Caco-2 (cell line): ENCODE data around the gene MCTS1. TPM values are rescaled to one million over a fixed set of nuclear protein-coding genes. Genes with fewer than 3 reads are reported as not detected.
"Not testable (repeated sequence)": the region's sequence is repeated elsewhere in the genome, so short reads cannot be mapped to it uniquely, and the experiment has no call there.

Source experiments
- BruUV-seq: library from RNA; stranded (reverse); fragments of 400-500 nt; replicated peaks from 2 replicates; lab custom pipeline; 2021; lab: Mats Ljungman, UMichigan
- CTCF ChIA-PET: fragments of 300-600 bp; sonication (Branson Sonifier 250); formaldehyde crosslinking; loops from one replicate; lab custom pipeline; 2022; ENCODE audit warnings: antibody characterized with exemption; lab: Charles Lee
- POLR2A ChIA-PET: fragments of 300-600 bp; sonication (Branson Sonifier 250); formaldehyde crosslinking; loops from one replicate; lab custom pipeline; 2022; ENCODE audit warnings: antibody characterized with exemption; lab: Charles Lee
- DNase-seq, 2 experiments: peaks; one replicate each; pipeline versions ENCODE4 v3.0.0 to v3.0.0-alpha.2; 2020 to 2022
- H3K27me3 ChIP-seq: replicated peaks from 2 replicates; pipeline ENCODE4 v1.6.0; 2011; ENCODE audit warnings: low read length; ENCODE audit not compliant: control insufficient read depth, insufficient read depth
- H3K36me3 ChIP-seq: 2 replicates; pipeline ENCODE4 v1.5.1; 2011; ENCODE audit warnings: low read length; ENCODE audit not compliant: control insufficient read depth, insufficient read depth
- H3K4me1 ChIP-seq: fragments of 250-450 bp; sonication (Bioruptor Pico); 2 replicates; pipeline ENCODE4 v1.5.1; 2020; ENCODE audit warnings: mild to moderate bottlenecking
- H3K4me3 ChIP-seq: 2 replicates; pipeline ENCODE4 v1.5.1; 2011; ENCODE audit warnings: low read depth, mild to moderate bottlenecking, control low read depth, low read length
- H3K9me3 ChIP-seq: fragments of 250-450 bp; sonication (Bioruptor Pico); 2 replicates; pipeline ENCODE4 v1.5.1; 2020; ENCODE audit warnings: mild to moderate bottlenecking, moderate library complexity
- H3K27ac Mint-ChIP-seq: one replicate; pipeline ENCODE4 v1.8.0; 2022; ENCODE audit warnings: mixed read lengths; ENCODE audit not compliant: unreplicated experiment
- H3K27me3 Mint-ChIP-seq: one replicate; pipeline ENCODE4 v1.8.0; 2022; ENCODE audit warnings: mixed read lengths; ENCODE audit not compliant: insufficient read depth, unreplicated experiment
- H3K36me3 Mint-ChIP-seq: one replicate; pipeline ENCODE4 v1.8.0; 2022; ENCODE audit warnings: mild to moderate bottlenecking, mixed read lengths; ENCODE audit not compliant: insufficient read depth, unreplicated experiment
- H3K4me1 Mint-ChIP-seq: one replicate; pipeline ENCODE4 v1.8.0; 2022; ENCODE audit warnings: low read depth, mixed read lengths; ENCODE audit not compliant: unreplicated experiment
- H3K4me3 Mint-ChIP-seq: one replicate; pipeline ENCODE4 v1.8.0; 2022; ENCODE audit warnings: mild to moderate bottlenecking, moderate library complexity, mixed read lengths; ENCODE audit not compliant: unreplicated experiment
- H3K9me3 Mint-ChIP-seq: one replicate; pipeline ENCODE4 v1.8.0; 2022; ENCODE audit warnings: mixed read lengths; ENCODE audit not compliant: unreplicated experiment
- intact Hi-C: fragments of 100-400 bp; cut with micrococcal nuclease; formaldehyde crosslinking; loops from one replicate; pipeline ENCODE4 v1.10.0; 2022; ENCODE audit not compliant: unreplicated experiment
- total RNA-seq: library from RNA; stranded (reverse); gene quantifications from 2 replicates; pipeline ENCODE4 v1.2.3, GENCODE V29; 2022
- TF ChIP-seq, protein P1 (sequence below), 2 experiments: fragments of 200-600 bp in 1 of 2; IDR thresholded peaks; 1 replicate in 1 of 2; 2 replicates in 1 of 2; pipeline versions ENCODE4 v1.5.1 to v1.8.0; 2011 to 2022; ENCODE audit warnings: antibody characterized with exemption in 1 of 2, control low read depth in 1 of 2, inconsistent platforms in 1 of 2, low read depth in 1 of 2, low read length in 1 of 2, mild to moderate bottlenecking in 1 of 2, moderate library complexity in 1 of 2; ENCODE audit not compliant: insufficient read depth in 1 of 2, severe bottlenecking in 1 of 2, unreplicated experiment in 1 of 2

The MCTS1 gene
- total RNA-seq, 1 experiment from 2014 or later = 50.5 TPM

DNA sequence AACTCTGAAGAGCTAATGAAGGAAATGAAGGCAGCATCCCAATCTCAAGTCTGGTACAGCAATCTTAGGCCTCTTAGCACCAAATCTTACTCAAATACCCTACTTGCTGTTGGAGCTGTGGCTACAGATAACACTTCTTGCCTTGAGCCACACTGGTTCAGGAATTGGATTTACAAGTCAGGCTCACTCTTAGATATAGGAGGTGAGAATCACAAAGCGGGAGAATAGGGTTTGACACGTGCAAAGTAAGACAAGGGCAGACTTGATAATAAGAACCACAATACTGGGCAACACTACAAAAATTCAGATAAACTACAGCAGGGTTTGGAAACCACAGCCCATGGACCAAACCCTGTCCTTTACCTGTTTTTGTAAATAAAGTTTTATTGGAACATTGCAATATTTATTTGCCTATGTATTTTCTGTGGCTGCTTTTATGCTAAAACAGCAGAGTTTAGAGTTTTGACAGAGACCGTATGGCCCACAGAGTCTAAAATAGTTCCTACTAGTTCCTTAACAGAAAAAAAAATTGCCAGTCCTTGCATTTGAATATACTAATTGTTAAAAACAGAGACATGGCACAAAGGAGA, 33.8 kb upstream of the MCTS1 start:
- H3K27ac Mint-ChIP-seq = no peak overlapping the region
- no TSS peak for BruUV-seq
- DNase-seq = no peak
- TF ChIP-seq, protein P1, sequence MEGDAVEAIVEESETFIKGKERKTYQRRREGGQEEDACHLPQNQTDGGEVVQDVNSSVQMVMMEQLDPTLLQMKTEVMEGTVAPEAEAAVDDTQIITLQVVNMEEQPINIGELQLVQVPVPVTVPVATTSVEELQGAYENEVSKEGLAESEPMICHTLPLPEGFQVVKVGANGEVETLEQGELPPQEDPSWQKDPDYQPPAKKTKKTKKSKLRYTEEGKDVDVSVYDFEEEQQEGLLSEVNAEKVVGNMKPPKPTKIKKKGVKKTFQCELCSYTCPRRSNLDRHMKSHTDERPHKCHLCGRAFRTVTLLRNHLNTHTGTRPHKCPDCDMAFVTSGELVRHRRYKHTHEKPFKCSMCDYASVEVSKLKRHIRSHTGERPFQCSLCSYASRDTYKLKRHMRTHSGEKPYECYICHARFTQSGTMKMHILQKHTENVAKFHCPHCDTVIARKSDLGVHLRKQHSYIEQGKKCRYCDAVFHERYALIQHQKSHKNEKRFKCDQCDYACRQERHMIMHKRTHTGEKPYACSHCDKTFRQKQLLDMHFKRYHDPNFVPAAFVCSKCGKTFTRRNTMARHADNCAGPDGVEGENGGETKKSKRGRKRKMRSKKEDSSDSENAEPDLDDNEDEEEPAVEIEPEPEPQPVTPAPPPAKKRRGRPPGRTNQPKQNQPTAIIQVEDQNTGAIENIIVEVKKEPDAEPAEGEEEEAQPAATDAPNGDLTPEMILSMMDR (IDR thresholded peaks at IDR 0.05; ENCODE audit: insufficient read depth in 1 of 2, low read depth in 1 of 2, low read length in 1 of 2, severe bottlenecking in 1 of 2, unreplicated experiment in 1 of 2) = no peak
- intact Hi-C loops = no loop called here
- ChIA-PET POLR2A (no interaction called here), CTCF (no interaction called here)
- no peaks in the 10 kb centered on the region for H3K9me3 Mint-ChIP-seq
- Histone ChIP-seq H3K27me3 (no peaks in the 10 kb centered on the region), H3K4me3 (no peak overlapping the region), H3K4me1 (peaks cover 14% of the 10 kb centered on the region; the same call in 1 of the 2 replicates), H3K9me3 (no peaks in the 10 kb centered on the region), H3K36me3 (no peaks in the 10 kb centered on the region)
- H3K36me3 Mint-ChIP-seq = no peaks in the 10 kb centered on the region
- H3K4me3 Mint-ChIP-seq = no peak overlapping the region
- H3K27me3 Mint-ChIP-seq = no peaks in the 10 kb centered on the region
- H3K4me1 Mint-ChIP-seq = no peaks in the 10 kb centered on the region

DNA sequence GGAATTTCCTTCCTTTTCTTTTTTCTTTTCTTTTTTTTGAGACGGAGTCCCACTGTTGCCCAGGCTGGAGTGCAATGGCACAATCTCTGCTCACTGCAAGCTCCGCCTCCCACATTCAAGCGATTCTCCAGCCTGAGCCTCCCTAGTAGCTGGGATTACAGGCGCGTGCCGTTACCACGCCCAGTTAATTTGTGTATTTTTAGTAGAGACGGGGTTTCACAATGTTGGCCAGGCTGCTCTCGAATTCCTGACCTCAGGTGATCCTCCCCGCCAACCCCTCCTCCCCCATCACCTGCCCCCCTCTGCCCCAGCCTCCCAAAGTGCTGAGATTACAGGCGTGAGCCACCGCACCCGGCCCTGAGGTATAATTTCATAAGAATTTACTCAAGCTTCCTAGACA, 30.1 kb upstream of the MCTS1 start:
- H3K27me3 ChIP-seq, H3K4me3 Mint-ChIP-seq, H3K27me3 Mint-ChIP-seq, BruUV-seq, intact Hi-C loops, H3K36me3 ChIP-seq, CTCF ChIA-PET, H3K9me3 ChIP-seq, H3K4me3 ChIP-seq, DNase-seq, H3K36me3 Mint-ChIP-seq, H3K9me3 Mint-ChIP-seq, POLR2A ChIA-PET, H3K4me1 ChIP-seq, H3K27ac Mint-ChIP-seq, H3K4me1 Mint-ChIP-seq: not testable (repeated sequence)

DNA sequence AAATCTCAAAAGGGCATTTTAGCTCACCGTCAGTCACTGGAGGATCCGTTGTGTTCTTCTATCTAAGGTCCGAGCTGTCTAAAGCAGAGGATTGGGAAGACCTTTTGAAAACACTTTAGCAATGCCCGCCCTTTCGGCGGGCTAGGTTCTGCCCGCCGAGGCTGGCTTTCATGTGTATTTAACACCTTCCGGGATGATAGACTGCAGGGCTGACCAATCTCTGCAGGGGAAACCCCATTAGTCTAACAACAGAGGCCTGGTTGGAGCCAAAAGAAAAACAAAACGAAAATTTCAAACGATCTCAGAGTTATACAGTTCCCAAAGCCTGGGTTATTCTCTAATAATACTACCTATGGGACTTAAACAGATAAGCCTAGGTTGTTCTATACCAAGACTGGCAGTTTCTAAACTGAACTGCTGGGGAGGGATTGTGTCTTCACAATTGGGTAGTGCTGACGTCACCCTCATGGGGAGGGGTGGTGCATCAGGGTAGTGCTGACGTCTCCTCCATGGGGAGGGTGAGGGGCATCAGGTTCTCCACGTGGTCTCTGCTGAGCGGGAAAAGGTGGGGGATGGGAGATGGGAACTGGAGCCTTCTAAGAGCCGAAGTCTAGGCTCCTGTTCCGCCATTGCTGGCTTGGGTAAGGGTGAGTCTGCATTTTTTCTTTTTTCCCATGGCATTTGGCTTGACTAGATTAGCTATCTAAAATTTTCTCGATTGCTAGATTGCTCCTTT, 28.4 kb upstream of the MCTS1 start:
- Mint-ChIP-seq H3K9me3 (no peaks in the 10 kb centered on the region), H3K27ac (no peak overlapping the region)
- no peak for DNase-seq

More for the DNA sequence above, 28.4 kb upstream of the MCTS1 start:
- H3K4me1 ChIP-seq = no peaks in the 10 kb centered on the region
- H3K27me3 ChIP-seq = no peaks in the 10 kb centered on the region
- BruUV-seq = no TSS peak
- no peak overlapping the region for H3K4me3 ChIP-seq
- H3K4me1 Mint-ChIP-seq = no peaks in the 10 kb centered on the region
- no peaks in the 10 kb centered on the region for H3K36me3 ChIP-seq
- no peak overlapping the region for H3K4me3 Mint-ChIP-seq
- no peaks in the 10 kb centered on the region for H3K9me3 ChIP-seq
- H3K27me3 Mint-ChIP-seq = no peaks in the 10 kb centered on the region
- CTCF ChIA-PET = no interaction called here
- no peaks in the 10 kb centered on the region for H3K36me3 Mint-ChIP-seq
- POLR2A ChIA-PET = no interaction called here
- intact Hi-C loops = no loop called here
- TF ChIP-seq, protein P1 (IDR thresholded peaks at IDR 0.05; ENCODE audit: insufficient read depth in 1 of 2, low read depth in 1 of 2, low read length in 1 of 2, severe bottlenecking in 1 of 2, unreplicated experiment in 1 of 2) = no peak
